Measurements from ENCODE around the gene CTDP1. TPM values are rescaled to one million over a fixed set of nuclear protein-coding genes. Genes with fewer than 3 reads are reported as not detected.

The CTDP1 gene
- total RNA-seq, 1 experiment from 2014 or later = 20.3 TPM

DNA sequence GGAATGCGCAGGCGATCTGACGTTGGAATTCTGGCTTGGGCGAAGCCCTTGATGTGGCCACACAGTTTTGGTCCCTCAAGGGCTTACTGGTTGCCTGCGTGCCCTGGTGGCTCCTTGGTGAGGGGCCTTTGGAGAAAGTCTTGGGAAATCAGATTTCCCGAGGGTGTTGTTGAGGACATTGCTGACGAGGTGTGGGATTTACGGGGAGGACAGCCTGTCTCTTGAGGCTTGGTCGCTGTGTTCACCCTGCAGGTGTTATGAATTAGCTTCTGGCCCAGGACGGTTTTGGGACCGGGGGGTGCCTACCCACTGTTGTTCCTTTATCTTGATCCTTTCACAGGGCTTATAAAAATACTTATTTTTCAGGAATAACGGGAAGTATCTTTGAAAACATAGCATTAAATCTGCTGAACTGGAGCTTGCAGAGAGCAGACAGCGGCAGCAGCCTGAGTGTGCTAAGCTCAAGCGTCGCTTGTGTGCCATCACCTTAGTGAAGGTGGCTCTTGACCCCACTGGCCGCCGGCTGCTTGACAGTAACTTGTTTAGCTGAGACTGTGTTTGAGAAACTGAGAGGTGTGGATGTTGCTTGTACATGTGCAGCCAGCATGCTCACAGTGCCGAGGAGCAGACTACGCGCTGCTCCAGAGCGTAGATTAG, 4.2 kb downstream of the CTDP1 start:
- peaks cover 5% of the 10 kb centered on the region for H3K36me3 Mint-ChIP-seq (ENCODE audit: insufficient read depth, unreplicated experiment)
- POLR2A ChIA-PET = no interaction called here
- H3K4me3 Mint-ChIP-seq (ENCODE audit: unreplicated experiment) = no peak overlapping the region
- H3K9me3 Mint-ChIP-seq (ENCODE audit: unreplicated experiment) = no peaks in the 10 kb centered on the region
- DNase-seq (ENCODE audit: unreplicated experiment) = no peak
- no TSS peak for BruUV-seq (replicated peaks)
- TF ChIP-seq, protein P1, sequence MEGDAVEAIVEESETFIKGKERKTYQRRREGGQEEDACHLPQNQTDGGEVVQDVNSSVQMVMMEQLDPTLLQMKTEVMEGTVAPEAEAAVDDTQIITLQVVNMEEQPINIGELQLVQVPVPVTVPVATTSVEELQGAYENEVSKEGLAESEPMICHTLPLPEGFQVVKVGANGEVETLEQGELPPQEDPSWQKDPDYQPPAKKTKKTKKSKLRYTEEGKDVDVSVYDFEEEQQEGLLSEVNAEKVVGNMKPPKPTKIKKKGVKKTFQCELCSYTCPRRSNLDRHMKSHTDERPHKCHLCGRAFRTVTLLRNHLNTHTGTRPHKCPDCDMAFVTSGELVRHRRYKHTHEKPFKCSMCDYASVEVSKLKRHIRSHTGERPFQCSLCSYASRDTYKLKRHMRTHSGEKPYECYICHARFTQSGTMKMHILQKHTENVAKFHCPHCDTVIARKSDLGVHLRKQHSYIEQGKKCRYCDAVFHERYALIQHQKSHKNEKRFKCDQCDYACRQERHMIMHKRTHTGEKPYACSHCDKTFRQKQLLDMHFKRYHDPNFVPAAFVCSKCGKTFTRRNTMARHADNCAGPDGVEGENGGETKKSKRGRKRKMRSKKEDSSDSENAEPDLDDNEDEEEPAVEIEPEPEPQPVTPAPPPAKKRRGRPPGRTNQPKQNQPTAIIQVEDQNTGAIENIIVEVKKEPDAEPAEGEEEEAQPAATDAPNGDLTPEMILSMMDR (IDR thresholded peaks at IDR 0.05; ENCODE audit: unreplicated experiment) = no peak
- peaks cover 5% of the 10 kb centered on the region for H3K4me1 Mint-ChIP-seq (ENCODE audit: insufficient read depth, unreplicated experiment)
- intact Hi-C loops (cut with micrococcal nuclease) = no loop called here
- H3K27ac Mint-ChIP-seq (ENCODE audit: low read depth, unreplicated experiment) = no peak overlapping the region
- CTCF ChIA-PET = interaction anchor here (0.7 kb wide), 1 partner anchor 15 kb away, joined by 3 read pairs; no protein-coding TSS in a partner anchor
- H3K27me3 Mint-ChIP-seq (ENCODE audit: insufficient read depth, unreplicated experiment) = no peaks in the 10 kb centered on the region

DNA sequence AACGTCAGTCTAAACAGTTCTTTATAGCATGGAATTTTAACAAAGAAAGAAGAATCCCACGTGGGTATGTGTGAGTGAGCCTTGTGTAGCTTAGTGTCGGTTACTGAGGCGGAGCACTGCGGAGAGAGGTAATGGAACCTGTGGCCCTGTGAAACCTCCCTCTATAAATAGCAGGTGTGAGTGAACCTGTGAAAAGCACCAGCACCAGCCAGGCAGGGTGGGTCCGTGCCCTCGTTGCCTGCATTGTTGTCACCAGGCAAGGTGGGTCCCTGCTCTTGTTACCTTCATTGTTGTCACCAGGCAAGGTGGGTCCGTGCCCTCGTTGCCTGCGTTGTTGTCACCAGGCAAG, 4.7 kb downstream of the CTDP1 start:
- no TSS peak for BruUV-seq (replicated peaks)
- intact Hi-C loops (cut with micrococcal nuclease) = no loop called here
- Mint-ChIP-seq H3K9me3 (ENCODE audit: unreplicated experiment) (no peaks in the 10 kb centered on the region), H3K27ac (ENCODE audit: low read depth, unreplicated experiment) (no peak overlapping the region), H3K27me3 (ENCODE audit: insufficient read depth, unreplicated experiment) (no peaks in the 10 kb centered on the region), H3K4me1 (ENCODE audit: insufficient read depth, unreplicated experiment) (peaks cover 5% of the 10 kb centered on the region), H3K36me3 (ENCODE audit: insufficient read depth, unreplicated experiment) (peaks cover 3% of the 10 kb centered on the region), H3K4me3 (ENCODE audit: unreplicated experiment) (no peak overlapping the region)
- POLR2A ChIA-PET = no interaction called here
- no peak for DNase-seq (ENCODE audit: unreplicated experiment)
- TF ChIP-seq, protein P1 (IDR thresholded peaks at IDR 0.05; ENCODE audit: unreplicated experiment) = no peak
- CTCF ChIA-PET = interaction anchor here (0.7 kb wide), 1 partner anchor 15 kb away, joined by 3 read pairs; no protein-coding TSS in a partner anchor

DNA sequence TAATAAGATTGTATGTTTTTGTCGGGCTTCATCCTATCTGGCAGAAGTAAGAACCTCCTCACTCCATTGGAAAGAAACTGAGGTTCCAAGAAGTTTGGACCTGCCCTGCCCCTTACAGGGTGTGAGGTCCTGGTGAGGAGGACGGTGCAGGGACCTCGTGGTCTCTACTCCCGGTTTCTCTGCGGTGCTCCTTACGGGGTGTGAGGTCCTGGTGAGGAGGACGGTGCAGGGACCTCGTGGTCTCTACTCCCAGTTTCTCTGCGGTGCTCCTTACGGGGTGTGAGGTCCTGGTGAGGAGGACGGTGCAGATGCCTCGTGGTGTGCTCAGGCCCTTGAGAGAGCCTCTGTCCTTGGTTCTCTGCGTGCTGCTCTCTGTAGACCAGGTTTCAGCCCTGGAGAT, 5.2 kb downstream of the CTDP1 start:
- no peaks in the 10 kb centered on the region for H3K36me3 Mint-ChIP-seq (ENCODE audit: insufficient read depth, unreplicated experiment)
- ChIA-PET CTCF (no interaction called here), POLR2A (no interaction called here)
- H3K9me3 Mint-ChIP-seq (ENCODE audit: unreplicated experiment) = no peaks in the 10 kb centered on the region
- TF ChIP-seq, protein P1 (IDR thresholded peaks at IDR 0.05; ENCODE audit: unreplicated experiment) = no peak
- no peak overlapping the region for H3K4me3 Mint-ChIP-seq (ENCODE audit: unreplicated experiment)
- intact Hi-C loops (cut with micrococcal nuclease) = no loop called here
- H3K4me1 Mint-ChIP-seq (ENCODE audit: insufficient read depth, unreplicated experiment) = peaks cover 5% of the 10 kb centered on the region
- H3K27ac Mint-ChIP-seq (ENCODE audit: low read depth, unreplicated experiment) = no peak overlapping the region
- BruUV-seq (replicated peaks) = no TSS peak
- H3K27me3 Mint-ChIP-seq (ENCODE audit: insufficient read depth, unreplicated experiment) = no peaks in the 10 kb centered on the region
- DNase-seq (ENCODE audit: unreplicated experiment) = no peak

DNA sequence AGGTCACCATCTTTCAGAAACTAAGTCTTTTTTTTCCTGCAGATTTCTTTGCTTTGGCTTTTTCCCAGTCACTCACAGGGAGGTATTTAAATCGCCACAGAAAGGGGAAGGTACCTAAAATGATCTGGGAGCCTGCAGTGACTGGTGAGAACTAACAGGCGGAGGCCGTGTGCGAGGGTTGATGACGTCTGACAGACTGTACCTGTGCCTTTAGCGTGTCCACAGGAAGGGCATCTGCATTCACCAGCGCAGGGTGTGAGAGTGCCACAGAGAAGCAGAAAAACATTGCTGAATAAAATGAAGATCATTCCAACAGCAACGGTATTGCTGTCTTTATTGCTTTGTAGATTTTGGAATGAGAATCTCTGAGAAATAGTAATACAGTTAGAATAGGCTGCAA, 5.7 kb downstream of the CTDP1 start:
- Mint-ChIP-seq H3K4me3 (ENCODE audit: unreplicated experiment) (no peak overlapping the region), H3K9me3 (ENCODE audit: unreplicated experiment) (no peaks in the 10 kb centered on the region), H3K27me3 (ENCODE audit: insufficient read depth, unreplicated experiment) (no peaks in the 10 kb centered on the region), H3K36me3 (ENCODE audit: insufficient read depth, unreplicated experiment) (no peaks in the 10 kb centered on the region), H3K27ac (ENCODE audit: low read depth, unreplicated experiment) (no peak overlapping the region), H3K4me1 (ENCODE audit: insufficient read depth, unreplicated experiment) (peaks cover 5% of the 10 kb centered on the region)
- TF ChIP-seq, protein P1 (IDR thresholded peaks at IDR 0.05; ENCODE audit: unreplicated experiment) = no peak
- POLR2A ChIA-PET = no interaction called here
- CTCF ChIA-PET = no interaction called here
- intact Hi-C loops (cut with micrococcal nuclease) = no loop called here
- no peak for DNase-seq (ENCODE audit: unreplicated experiment)
- BruUV-seq (replicated peaks) = no TSS peak
